ENCODE data around the gene CHSY1.
A peak's percentile ranks its signal among the peaks of the same experiment; 100 is the strongest.

CHSY1 gene

DNA sequence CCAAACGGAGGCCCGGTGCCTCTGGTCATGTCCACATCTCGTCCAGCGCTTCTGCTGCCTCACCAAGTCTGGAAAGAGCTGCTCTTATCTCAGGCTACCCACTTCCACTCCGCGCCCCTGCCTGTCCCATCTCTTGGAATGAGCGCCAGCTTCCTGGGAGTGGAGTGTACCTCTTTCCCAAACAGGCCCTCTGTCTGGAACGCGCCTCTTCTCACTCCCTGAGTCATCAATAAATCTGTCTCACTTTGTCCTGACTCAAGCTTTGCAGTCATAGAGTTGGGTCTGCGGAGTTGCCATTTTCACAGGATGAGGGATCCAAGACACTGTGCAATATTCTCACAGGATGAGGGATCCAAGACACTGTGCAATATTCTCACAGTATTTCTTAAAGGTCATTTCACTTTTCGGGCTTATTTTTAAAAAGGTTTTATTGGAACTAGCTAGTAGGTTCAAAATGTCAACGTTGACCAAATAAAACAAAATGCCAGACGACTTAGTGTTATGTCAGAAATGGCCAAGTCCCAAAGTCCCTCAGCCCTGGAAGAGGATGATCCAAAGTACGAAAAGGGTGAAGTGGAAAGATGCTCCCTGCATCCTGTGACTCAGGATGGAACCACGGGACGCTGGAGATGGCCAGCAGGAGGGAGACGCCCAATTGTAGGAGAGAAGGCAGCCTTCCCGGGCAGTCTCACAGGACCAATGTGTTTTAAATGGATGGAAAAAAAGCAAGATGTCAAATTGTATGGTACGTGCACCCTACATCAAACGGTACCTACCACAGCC, 81.1 kb downstream of the CHSY1 start:
- no peak for DNase-seq (ENCODE audit: low read depth, low spot score)

DNA sequence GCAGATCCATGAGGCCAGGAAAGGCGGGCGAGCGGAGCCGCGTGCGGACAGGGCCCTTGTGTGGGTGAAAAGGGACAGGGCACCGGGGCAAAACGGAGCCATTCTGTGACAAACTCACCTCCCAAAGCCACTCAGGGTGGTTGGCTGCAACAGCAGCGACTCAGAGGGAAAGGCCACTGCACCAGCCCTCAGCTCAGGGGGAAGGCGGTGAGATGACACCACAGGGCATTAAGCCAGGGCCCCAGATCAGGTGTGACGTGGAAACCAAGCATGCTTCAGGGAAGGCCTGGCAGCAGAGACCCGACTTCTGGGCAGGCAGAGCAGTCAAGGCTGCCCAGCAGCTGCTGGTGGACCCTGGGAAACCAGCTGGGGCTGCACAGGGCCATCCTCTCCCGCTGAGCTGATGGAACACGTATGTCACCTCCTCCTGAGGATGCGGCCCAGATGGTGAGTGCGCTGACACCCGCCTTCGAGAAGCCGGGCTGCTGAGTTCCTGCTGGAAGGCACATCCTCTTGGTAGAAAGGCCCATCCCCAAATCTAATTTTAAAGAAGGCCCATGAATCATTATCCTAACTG, 82.3 kb downstream of the CHSY1 start:
- no peak for DNase-seq (ENCODE audit: low read depth, low spot score)

DNA sequence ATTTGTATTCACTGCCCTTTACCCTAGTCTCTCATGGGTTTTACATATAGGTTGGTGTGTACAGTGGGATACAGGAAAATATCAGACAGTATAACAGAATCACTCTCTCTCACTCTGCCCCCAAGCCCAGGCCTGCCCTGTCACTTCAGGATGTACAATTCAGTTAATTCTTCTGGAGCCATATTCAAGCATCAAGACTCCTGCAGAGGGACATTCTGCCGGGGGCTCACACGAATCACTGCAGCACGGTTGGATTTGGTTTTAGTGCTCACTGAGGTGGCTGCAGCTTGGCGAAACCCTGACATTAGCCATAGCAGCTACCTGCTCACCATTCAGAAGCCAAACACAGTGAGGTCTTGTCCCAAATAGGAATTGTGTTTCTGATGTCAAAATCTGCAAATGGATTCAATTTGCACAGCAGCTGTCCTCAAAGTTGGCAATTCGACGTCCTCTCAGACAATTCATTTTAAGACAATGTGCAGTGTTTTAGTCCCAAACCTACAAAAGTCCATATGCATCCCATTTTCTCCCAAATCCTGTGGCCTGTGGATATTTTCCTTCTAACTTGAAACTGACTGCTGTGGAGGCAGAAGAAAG, 82.9 kb downstream of the CHSY1 start:
- no peak for DNase-seq (ENCODE audit: low read depth, low spot score)

DNA sequence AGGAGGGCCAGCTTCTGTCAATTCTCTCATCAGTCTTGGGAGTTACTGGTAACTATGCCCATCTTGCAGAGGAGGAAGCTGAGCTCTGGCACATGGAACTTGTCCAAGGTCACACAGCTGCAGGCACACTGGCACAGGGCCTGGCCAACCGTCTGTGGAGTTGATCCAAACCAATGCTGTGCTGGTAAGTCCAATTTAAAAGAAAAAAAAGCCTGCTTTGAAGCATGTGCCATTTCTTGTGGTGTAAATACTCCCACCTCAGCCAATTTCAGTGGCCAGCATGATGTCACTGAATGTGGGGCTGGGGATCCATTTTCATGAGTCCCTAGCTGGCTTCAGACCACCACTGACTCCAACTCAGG, 83.4 kb downstream of the CHSY1 start:
- no peak for DNase-seq (ENCODE audit: low read depth, low spot score)

DNA sequence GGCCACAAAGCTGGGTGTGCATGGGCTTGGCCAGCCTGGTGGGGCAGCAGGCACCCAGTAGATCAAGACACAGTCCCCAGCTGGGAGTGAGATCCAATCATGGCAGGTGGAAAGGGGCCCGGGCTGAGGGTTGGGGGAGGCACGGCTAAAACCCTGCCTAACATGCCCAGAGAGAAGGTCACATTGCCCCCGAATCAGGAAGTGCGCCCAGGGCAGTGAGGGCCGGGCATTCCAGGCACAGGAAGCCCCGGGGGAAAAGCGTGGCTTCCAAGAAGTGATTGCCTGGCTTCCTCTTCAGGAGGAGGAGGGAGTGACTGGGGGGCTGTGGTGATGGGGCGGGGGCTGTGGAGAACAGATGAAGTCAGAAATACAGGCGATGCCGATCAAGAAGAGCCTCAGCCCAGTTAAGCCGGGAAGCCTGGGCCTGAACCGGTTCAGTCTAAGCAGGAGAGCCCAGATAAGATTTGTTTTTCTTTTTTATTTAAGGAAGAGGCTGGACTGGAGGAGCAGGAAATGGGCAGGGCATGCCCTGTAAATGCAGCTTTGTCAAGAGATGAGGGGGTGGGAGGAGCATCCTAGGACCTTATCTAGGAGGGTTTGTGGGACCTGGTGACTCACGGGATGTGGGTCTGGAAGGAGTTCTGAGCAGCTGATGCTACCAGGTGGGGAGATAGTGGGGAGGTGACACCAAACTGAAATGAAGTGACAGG, 83.9 kb downstream of the CHSY1 start:
- DNase-seq (ENCODE audit: low read depth, low spot score): no peak

DNA sequence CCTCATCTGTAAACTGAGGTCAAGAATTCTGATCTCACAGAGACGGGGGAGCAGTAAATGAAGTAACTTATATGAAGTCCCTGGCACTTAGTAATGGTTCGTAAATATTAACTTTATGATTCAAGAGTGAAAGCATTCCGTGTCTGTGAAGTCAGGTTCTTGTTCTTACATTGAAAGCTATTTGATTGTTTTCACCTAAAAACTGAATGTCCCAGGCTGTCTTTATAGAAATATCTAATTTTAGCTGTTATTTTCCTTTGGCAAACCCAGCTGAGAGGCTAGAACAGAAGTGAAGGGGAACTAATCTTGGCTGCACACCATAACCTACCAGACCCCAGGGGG, 84.5 kb downstream of the CHSY1 start:
- DNase-seq (ENCODE audit: low read depth, low spot score): no peak

DNA sequence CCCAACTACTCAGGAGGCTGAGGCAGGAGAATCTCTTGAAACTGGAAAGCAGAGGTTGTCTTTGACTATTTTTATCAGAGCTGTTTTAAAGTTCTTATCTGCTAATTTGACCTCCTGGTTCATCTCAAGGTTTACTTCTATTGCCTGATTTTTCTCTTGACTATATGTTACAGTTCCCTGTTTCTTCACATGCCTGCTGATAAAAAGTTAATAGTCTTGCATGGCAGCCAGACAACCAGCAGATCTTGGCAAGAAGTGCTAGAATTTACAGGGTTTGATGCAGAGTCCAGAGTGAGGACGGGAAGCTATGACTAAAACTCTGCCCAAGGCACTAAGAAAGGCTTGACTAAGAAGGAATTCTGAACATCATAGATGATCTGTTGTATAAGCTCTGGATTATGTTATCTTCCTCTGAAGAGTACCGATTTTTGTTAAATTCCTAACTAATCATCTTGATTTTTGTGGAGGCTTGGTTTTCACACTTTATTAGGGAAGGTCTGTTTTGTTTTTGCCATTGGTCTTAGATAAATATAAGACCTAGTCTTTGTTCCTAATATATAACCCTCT, 85.9 kb downstream of the CHSY1 start:
- no peak for DNase-seq (ENCODE audit: low read depth, low spot score)

DNA sequence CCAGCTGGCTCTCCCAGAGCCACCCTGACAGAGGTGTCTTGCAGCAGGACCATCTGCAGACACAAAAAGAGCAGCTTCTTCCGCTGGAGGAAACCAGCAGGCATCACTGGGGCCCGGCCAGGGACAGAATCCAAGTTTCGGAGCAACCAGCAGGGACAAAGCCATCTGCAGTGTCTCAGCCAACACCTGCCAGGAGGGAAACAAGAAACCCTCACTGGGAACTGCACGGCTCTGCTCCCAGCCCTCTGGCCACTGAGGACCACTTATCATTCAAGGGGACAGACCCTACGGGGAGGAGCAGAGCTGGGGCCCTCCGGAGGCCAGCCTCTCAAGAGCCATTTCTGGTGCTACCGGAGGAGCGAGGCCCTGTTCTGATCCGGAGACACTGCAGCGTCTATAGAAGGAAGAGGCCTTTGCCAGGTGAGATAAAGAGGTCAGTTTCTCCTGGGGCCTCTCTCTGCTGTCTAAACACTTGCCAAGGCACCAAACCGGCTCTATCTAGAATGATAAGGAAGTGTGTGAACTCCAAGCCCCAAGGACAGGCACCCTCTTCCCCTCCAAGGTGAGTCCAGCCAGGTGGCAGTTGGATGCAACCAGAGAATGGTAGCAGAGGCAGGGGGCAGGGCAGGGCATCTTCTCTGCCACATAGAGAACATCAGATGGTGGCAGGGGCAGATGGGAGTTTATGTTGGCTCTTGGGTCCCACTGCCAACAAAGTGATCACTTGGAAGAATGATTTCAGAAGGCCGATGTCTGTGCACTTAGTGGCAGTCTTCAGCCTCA, 89.0 kb downstream of the CHSY1 start:
- no peak for DNase-seq (ENCODE audit: low read depth, low spot score)

DNA sequence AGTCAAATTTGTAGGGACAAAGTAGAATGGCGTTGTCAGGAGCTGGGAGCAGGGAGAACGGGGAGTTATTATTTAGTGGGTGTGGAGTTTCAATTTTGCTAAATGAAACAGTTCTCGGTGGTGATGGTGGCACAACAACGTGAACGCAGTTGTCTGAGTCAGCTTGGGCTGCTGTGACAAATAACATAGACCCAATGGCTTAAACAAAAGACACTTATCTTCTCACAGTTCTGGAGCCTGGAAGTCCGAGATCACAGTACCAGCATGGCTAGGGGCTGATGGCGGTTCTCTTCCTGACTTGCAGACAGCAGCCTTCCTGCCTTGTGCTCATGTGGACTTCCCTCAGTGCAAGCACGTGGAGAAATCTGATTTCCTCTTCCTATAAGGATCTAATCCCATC, 90.2 kb downstream of the CHSY1 start:
- DNase-seq (ENCODE audit: low read depth, low spot score): no peak

DNA sequence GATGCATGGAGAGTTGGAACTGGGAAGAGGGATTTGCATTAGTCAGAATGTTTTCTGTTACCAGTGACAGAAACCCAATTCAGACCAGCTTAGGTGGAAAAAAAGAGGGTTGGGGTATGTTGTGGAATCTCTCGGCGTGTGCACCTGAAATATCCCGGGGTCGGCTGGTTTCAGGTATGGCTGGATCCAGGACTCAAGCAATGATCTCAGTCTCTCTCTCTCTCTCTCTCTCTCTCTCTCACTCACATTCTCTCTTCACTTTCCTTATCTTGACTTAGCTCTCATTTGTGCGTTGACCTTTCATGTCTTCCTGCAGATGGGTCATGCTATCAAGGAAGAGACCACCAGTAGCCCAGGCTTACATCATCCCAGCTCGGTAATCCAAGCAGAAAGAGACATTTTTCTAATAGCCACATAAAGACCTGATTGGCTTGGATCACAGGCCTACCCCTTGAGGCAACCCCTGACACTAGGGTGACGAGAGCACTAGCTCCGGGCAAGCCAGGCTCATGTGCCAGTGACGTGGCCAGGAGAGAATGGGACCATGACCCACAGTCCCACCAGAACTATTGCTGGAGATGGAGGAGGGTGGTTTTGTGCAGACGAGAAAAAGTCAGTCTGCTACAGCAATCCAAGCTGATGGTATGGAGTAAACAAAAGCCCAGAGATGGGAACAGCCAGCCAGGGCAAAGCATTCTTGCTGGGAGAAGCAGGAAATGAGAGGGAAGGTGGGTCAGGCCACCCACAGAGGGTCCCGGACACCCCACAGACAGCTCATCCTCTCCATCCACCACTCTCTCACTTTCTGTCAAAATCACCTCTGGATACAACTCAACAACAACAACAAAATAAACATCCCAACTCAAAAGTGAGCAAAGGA, 91.7 kb downstream of the CHSY1 start:
- peak; percentile 60 for DNase-seq (ENCODE audit: low read depth, low spot score)

DNA sequence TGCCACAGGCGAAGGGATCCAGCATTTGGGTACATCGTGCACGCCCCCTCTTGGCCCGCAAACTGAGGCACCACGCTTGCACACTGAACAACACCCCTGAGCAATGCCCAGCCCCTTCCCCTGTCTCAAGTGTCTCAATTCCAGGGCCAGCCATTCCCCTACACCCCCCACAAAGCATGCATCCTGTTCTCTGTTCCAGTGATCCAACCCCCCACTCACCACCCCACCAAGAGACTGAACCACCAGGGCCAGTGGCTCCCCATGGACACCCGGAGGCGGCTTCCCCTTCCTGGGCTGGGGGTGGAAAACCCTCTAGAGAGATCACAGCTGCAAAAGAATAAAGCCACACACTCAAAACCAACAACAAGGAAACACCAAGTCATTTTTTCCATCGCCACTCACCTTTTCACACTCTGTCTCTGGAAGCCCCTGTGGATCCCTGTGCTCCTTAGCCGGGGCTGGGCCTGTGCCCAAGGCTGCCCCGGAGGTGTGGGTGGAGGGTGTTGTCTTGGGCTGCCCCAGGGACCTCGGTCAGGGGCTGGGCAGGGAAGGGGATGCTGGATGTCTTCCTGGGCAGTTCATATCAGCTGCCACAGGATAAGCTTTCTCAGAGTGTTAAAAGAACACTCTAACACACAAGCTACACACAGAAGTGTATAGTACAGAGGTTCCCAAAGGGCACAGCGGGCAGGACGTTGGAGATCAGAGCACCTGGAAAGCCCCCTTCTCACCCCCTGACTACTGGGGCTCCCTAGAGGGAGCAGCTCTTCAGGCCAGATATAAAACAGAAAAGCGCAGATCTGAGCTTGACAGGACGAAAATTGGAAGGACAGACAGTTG, 92.5 kb downstream of the CHSY1 start:
- no peak for DNase-seq (ENCODE audit: low read depth, low spot score)

DNA sequence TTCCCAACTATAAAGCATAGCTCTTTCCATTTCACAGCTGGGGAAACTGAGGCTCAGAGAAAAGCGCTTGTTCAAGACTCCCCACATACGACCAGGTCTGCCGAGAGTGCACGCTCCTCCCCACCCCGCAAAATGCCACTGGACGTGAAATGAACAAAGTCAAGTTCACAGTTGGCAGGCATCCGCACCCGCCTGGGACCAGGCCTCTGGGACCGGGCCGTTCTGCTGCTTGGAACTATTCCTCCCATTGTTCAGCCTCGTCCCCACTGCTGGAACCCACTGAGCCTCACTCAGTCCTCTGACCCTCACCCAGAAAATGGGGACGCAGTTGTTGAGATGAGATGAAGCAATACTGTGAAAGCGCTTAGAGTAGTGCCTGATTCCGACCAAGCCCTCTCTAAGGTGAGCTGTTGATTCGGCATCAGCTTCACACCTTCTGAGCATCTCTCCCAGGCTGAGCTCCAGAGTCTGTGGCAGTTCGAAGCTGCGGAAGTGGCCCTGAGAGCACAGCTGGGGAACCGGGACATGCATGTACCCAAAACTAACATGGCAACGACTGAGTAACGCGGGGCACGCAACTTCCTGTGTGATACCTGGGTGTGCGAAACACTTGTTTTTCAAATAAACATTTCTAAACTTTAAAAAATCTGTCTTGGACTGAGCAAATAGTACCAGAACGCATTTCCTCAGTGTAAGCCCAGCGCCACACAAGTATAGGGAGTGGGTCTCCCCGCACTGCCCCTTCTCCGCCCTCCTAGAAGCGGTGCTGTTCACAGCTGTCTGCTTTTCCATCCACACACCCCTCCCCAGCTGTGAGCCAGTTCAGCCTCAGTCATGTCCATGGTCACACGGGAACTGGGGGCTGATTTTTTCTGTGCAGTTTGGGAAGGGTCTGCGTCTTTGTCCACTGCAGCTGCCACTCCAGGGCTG, 93.4 kb downstream of the CHSY1 start:
- no peak for DNase-seq (ENCODE audit: low read depth, low spot score)

DNA sequence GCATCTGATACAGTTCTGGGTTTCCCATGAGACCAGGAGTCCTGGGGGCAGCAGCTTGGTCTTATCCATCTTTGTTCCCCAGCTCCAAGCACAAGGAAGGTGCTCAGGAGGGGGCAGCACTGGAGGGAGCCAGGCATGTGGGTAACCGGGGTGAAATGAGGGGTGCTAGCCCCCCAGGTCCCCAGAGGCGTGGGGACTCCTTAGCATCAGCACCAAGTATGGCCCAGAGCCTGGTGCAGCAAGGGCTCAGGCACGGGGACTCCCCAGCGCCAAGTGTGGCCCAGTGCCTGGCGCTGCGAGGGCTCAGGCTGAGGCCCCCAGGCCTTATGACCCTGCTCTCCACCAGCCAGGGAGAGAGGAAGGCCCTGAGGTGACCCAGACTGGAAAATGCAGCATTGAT, 94.1 kb downstream of the CHSY1 start:
- no peak for DNase-seq (ENCODE audit: low read depth, low spot score)

DNA sequence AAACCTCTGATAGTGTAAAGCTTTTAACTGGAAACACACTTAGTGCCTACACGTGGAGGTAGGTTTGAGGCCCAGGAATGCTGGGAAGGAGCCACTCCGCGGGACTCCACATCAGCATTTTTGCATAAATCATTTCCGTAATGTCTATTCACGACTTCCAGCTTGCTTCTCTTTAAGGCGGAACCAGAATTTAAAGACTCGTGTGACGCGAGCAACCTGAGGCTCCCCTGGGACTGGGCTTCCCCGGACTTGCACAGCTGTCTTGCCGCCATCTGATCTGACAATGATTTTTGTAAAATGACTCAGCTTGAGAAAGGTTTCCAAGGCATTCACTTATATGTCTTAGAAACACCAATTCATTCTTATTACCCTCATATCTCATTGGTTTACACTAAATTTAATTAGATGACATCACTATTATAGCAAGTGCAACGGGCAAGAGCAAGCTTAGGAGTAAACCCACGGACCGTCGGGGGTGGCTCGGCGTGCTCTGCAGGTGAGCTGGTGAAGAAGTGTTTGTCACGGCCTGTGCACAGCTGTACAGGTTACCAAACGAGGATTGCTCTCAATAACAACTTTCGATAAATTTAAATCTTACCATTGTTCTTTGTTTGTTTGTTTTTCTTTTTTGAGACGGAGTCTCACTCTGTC, 95.2 kb downstream of the CHSY1 start:
- no peak for DNase-seq (ENCODE audit: low read depth, low spot score)

DNA sequence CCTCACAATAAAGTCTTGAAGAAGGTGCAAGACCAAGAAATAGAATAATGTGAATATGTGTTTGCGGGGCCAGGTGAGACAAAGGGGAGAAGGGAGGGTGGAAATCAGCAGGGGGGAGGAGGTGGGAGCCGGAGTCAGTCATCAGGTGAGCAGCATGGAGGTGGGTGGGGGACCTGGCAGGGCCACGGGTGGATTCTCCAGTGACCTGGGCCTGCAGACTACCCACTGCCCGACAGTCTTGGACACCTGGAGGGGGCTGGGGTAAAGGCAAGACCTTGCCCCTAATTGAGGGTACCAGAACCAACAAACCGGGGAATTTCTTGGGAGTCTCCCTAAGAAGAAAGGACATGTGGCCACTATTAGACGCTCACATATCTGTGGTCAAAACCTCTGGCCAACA, 95.8 kb downstream of the CHSY1 start:
- DNase-seq (ENCODE audit: low read depth, low spot score): no peak

DNA sequence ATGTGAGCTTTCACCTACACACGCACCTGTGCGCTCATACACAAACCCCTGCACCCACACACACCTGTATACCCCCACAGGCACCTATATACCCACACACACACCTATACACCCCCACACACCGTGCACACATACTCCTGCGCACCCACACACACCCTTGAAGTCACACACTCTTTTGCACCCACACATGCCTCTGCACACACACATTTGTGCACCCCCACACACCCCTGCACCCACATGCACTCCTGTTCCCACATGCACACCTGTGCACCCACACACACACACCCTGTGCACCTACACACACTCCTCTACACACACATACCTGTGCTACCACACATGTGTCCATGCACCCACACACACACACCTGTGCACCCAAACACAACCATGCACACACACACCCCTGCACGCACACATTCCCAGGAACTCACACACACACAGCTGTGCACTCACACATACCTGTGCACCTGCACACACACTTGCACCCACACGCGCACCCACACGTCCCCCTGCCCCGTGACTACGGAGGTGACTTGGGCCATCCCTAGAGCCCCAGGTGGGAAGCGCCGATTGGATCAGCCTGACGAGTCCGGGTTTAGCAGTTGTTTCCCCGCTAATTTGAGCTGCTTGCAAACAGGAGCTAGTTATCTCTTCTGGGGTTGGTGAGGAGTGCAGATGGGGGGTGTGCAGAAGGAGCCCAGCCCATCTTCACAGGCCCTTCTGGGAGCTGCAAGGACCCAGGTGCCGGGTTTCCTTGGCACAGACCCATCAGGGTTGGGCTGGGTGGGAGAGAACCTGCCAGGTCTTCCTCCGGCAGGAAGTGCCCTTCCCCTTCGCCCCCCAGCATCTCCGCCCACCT, 97.8 kb downstream of the CHSY1 start:
- no peak for DNase-seq (ENCODE audit: low read depth, low spot score)

DNA sequence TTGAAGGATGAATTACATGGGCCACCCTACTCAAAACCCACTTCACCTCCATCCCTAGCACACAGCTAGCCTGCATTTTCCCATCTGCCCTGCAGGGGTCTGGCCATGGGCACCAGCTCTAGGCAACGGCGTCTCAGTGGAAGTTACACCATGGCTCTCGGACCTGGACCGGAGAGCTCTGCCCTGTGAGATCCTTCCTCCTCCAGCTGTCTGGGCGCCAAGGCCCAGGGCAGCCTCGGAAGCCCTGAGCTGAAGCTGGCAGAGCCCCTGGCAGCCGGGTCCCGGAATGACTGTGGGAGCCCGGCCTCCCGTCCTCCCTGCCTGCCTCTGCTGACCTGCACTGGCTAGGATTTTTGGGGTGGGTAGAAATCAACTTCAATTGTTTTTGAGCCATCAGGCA, 98.9 kb downstream of the CHSY1 start:
- no peak for DNase-seq (ENCODE audit: low read depth, low spot score)
